Thyroid gland (tissue), 4 donors: Measurements from ENCODE around the gene CTSD.

ENCODE experiments used
- POLR2A ChIP-seq, 2 donors: fragments of 450-650 bp; IDR thresholded peaks; one replicate each; pipeline ENCODE4 v1.6.1; 2017; ENCODE audit warnings: antibody characterized with exemption in 2 of 2, mild to moderate bottlenecking in 2 of 2, moderate library complexity in 1 of 2
- TF ChIP-seq, protein P1 (sequence below), 6 experiments: fragments of 200-600 bp in 3 of 6; fragments of 450-650 bp in 3 of 6; sonication (generic) in 3 of 6; IDR thresholded peaks; one replicate each; pipeline ENCODE4 v1.5.1; 2016 to 2019; ENCODE audit warnings: antibody characterized with exemption in 6 of 6, mild to moderate bottlenecking in 2 of 6, inconsistent platforms in 1 of 6, moderate library complexity in 1 of 6

DNA sequence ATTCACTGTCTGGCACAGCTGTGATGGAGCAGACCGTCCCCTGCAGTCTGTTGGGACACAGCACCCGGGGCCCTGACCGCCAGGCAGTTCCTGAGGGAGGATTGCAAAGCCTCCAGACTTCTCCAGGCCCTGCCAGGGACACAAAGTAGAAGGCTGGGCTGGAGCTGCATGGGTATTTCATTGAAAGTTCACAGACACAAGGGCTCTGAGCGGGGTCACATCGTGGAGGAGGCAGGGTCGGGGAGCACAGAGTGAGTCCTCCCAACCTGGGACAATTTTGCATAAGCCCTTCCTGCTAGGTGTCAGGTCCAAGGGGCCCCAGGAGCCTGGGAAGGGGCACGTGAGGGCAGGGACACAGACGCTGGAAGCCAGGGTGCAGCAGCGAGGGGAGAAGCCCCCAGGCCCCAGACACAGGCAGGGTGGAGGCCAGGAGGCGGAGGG, 29.1 kb downstream of the CTSD start:
- TF ChIP-seq, protein P1, sequence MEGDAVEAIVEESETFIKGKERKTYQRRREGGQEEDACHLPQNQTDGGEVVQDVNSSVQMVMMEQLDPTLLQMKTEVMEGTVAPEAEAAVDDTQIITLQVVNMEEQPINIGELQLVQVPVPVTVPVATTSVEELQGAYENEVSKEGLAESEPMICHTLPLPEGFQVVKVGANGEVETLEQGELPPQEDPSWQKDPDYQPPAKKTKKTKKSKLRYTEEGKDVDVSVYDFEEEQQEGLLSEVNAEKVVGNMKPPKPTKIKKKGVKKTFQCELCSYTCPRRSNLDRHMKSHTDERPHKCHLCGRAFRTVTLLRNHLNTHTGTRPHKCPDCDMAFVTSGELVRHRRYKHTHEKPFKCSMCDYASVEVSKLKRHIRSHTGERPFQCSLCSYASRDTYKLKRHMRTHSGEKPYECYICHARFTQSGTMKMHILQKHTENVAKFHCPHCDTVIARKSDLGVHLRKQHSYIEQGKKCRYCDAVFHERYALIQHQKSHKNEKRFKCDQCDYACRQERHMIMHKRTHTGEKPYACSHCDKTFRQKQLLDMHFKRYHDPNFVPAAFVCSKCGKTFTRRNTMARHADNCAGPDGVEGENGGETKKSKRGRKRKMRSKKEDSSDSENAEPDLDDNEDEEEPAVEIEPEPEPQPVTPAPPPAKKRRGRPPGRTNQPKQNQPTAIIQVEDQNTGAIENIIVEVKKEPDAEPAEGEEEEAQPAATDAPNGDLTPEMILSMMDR (IDR thresholded peaks at IDR 0.05) = no peak
- no peak for TF ChIP-seq POLR2A (IDR thresholded peaks at IDR 0.05)
